AG08396 (cell line): Measurements from ENCODE around the gene FCHSD1.

Experiments used
- DNase-seq: peaks from one replicate; pipeline ENCODE4 v3.0.0; 2012; ENCODE audit warnings: low spot score, mixed read lengths

Gene FCHSD1

GRCh38 chr5:141640698-141641097 lies 10.5 kb downstream of the FCHSD1 start:
- DNase-seq, result no peak

DNA sequence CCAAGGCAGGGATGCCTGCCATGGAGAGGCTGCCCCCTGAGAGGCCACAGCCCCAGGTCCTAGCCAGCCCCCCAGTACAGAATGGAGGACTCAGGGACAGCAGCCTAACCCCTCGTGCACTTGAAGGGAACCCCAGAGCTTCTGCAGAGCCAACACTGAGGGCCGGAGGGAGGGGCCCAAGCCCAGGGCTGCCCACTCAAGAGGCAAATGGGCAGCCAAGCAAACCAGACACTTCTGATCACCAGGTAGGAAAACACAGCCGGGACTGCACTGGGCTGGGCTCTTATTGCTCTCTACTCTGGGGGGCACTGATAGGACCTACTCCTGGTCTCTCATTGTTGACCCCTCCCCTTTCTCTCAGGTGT lies 11.2 kb downstream of the FCHSD1 start:
- DNase-seq, result no peak

GRCh38 chr5:141639357-141640050 lies 11.7 kb downstream of the FCHSD1 start:
- no peak for DNase-seq

GRCh38 chr5:141638771-141639170 lies 12.4 kb downstream of the FCHSD1 start:
- no peak for DNase-seq

GRCh38 chr5:141637767-141638419 lies 13.3 kb downstream of the FCHSD1 start:
- DNase-seq, result peak; percentile 68

GRCh38 chr5:141637123-141637766 lies 14.0 kb downstream of the FCHSD1 start:
- DNase-seq, result peak; percentile 26

- DNase-seq, result peak; percentile 99
Observed at GRCh38 chr5:141636413-141637122, 14.7 kb downstream of the FCHSD1 start, which contains the start of the genes HDAC3 and RELL2. TSS of gene HDAC3 (minus strand) at chr5:141636849. CDS start at chr5:141636790, 59 bp downstream. TSS of gene RELL2 (plus strand) at chr5:141636997. CDS start at chr5:141638226, 1,229 bp downstream.

- DNase-seq, result no peak
Observed at GRCh38 chr5:141636106-141636412, 15.2 kb downstream of the FCHSD1 start.

- no peak for DNase-seq
Observed at GRCh38 chr5:141635646-141636045, 15.6 kb downstream of the FCHSD1 start.

- DNase-seq, result no peak
Observed at GRCh38 chr5:141634720-141635119, 16.5 kb downstream of the FCHSD1 start.

- no peak for DNase-seq
Observed at GRCh38 chr5:141633871-141634561, 17.2 kb downstream of the FCHSD1 start.

DNA sequence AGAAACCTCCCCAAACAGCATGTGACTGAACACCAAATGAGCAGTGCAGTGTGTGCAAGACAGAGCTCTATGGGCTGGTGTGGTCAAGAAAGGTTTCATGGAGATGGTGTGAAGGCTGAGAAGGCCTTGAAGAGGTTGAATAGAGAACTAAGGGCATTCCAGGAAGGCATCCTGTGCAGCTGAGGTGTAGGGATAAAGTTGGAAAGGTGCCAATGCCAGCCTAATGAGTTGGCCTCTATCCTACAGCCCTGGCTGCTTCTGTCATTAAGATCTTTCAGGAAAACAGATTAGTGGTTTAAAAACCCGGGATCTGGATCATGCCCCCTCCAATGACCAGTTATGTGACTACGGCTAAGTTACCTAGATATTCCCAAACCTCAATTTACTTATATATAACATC lies 18.6 kb downstream of the FCHSD1 start:
- no peak for DNase-seq

DNA sequence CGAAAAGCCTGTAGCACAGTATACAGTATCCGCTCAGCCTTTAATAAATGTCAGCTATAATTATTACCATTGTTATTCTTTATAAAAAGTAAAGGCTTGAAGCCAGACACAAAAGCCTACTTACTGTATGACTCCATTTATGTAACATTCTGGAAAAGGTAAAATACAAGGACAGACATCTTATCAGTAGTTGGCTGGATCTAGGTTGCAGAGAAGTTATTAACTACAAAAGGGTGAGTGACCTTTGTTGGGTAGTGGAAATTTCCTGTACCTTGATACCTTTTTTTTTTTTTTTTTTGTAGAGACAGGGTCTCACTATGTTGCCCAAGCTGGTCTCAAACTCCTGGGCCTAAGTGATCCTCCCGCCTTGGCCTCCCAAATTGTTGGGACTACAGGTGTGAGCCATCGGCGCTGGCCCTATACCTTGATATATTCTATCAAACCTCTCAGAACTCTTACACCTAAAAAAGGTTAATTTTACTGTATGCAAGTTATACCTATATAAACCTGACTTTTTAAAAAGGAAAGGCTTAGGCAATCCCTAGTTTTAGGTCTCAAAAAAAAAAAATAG lies 20.6 kb downstream of the FCHSD1 start:
- DNase-seq, result no peak

GRCh38 chr5:141628175-141628788 lies 22.9 kb downstream of the FCHSD1 start:
- DNase-seq, result peak; percentile 37

DNA sequence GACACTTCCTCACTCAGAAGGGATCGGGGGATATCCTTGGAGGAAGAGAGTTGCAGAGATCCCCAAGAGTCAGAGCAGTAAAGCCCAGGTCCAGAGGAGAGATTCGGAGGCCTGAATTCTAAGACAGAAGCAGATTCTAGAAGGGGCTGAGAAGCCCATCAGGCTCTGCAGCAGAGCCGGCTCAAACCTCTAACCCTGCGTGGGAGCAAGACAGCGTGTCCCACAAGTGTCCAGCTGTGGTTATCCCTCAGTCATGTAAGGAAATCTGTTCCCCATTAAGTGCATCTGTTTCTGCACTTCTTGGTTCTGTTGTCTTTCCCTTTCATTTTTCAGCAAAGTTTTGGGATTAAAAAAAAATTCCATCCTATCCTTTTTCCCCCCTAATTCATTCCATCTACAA lies 27.6 kb downstream of the FCHSD1 start:
- DNase-seq, result no peak

DNA sequence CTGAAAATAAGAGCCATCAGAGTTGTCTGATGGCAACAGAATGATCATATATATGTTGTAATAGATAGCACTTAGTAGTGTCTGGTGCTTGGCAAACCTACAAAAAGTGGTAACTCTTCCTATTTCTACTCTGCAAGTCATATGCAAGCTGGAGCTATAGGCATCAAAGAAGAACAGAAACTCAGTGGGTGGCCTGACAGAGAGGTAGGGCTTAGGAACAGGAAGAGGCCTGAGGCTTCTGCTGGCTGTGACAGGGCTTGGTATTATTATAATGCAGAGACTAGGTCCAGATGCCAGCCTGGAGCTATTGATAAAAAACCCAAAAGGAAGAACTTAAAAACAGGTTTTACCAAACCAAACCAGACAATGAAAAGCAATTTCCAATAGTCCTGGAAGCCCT lies 28.0 kb downstream of the FCHSD1 start:
- no peak for DNase-seq

- DNase-seq, result peak; percentile 94
Observed at GRCh38 chr5:141618804-141619554, 32.2 kb downstream of the FCHSD1 start, which contains the start of gene DIAPH1. TSS of gene DIAPH1 (minus strand) at chr5:141619000. CDS start at chr5:141618914, 86 bp downstream.

DNA sequence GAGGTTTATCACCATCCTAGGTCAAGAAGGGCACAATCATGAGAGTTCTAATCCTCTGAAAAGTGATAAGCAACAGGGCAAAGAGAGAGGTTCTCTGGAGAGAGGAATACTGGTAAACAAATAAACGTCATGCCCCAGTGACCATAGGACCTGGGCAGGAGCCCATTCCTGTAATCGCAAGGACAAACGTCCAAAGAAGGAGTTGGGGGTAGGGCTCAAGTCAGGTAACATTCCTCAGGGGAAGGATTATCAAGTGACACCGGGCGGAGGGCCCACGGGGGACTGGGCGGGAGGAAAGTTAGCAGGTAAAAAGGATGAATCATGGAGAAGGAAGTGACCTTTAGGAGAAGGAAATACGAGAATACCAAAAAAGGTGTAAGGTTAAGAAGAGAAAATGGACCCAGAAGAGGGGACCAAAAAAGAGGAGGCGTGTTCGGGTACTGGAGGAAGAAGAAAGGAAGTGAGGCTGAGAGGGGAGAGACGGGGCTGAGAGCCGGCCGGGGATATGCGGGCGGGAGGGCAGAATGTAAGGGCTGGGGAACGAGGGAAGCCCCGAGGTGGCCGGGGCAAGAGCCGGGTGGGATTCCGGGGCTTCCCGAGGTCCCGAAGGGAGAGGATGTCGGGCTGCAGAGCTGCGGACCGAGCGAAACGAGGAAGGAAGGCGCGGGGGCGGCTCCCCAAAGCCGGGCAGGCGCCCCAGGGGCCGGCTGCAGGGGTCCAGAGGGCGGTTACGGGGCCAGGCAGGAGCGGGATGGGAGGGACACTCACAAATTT lies 33.0 kb downstream of the FCHSD1 start:
- peak; percentile 43 for DNase-seq

GRCh38 chr5:141617682-141618029 lies 33.6 kb downstream of the FCHSD1 start:
- no peak for DNase-seq

DNA sequence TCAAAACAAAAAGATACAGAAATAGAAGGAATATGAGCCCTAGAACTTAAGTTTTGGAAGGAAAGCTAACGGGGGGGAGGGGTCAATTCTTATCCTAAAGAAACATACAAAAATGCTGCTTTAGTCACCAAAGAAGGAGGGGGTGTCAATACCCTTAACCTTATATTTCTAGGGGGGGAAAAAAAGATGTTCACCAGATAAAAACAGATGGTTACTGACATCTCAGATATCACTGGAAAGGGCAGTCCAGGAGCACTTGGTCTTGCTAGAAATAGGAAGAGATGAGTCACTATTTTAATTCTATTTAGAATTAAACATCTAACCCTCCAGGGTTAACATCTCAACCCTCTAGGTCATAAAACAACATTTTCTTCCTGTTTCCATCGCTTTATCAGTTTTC lies 34.1 kb downstream of the FCHSD1 start:
- DNase-seq, result peak; percentile 45
